AG10803 (cell line): ENCODE data around the gene ROGDI.

Experiments
- DNase-seq: peaks from one replicate; pipeline ENCODE4 v3.0.0; 2010; ENCODE audit warnings: low read depth
- H3K4me3 ChIP-seq: 2 replicates; pipeline ENCODE4 v1.5.1; 2011; ENCODE audit warnings: mild to moderate bottlenecking, low read length, control low read depth
- CTCF ChIP-seq: conservative IDR thresholded peaks from 2 replicates; pipeline ENCODE4 v1.5.1; 2011; ENCODE audit warnings: mild to moderate bottlenecking, low read length, control low read depth, inconsistent platforms

ROGDI gene

GRCh38 chr16:4803401-4803844 is 990 bp upstream of the ROGDI start:
- peak overlapping the region; percentile 74 for H3K4me3 ChIP-seq
- TF ChIP-seq CTCF: no peak
- no peak for DNase-seq

DNA sequence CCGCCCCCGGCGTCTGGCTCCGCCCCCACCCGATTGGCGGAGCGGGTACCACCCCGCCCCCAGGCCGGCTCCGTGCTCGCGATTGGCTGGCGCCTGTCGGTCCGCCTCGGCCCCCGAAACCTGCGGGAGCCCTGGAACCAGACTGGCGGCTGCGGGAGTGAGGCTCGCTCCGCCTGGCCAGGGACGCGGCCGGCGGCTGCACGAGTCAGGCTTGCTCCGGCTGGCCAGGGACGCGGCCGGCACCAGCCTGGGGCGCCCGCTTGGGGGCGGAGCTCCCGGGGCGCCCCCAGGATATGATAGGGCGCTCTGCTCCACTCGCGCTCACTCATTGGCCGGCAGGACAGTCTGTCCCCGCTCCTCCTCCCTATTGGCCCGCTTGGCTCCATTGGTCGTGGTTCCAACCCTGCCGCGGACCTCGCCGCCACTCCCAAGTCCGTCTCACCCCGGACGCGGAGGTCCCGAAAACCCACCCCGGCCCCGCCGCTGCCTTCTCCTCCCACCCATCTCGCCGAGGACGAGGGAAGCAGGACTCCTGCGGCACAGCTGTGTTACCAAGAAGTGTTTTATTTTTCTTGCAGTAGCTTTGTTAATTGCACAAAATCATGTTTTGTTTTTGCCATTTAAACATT is 340 bp upstream of the ROGDI start:
- TF ChIP-seq CTCF: no peak
- DNase-seq: peak; percentile 89
- H3K4me3 ChIP-seq: peak overlapping the region; percentile 74

- no peak for DNase-seq
- no peak for TF ChIP-seq CTCF
- peak overlapping the region; percentile 74 for H3K4me3 ChIP-seq
Measured at GRCh38 chr16:4801051-4801961, 1.1 kb downstream of the ROGDI start.

DNA sequence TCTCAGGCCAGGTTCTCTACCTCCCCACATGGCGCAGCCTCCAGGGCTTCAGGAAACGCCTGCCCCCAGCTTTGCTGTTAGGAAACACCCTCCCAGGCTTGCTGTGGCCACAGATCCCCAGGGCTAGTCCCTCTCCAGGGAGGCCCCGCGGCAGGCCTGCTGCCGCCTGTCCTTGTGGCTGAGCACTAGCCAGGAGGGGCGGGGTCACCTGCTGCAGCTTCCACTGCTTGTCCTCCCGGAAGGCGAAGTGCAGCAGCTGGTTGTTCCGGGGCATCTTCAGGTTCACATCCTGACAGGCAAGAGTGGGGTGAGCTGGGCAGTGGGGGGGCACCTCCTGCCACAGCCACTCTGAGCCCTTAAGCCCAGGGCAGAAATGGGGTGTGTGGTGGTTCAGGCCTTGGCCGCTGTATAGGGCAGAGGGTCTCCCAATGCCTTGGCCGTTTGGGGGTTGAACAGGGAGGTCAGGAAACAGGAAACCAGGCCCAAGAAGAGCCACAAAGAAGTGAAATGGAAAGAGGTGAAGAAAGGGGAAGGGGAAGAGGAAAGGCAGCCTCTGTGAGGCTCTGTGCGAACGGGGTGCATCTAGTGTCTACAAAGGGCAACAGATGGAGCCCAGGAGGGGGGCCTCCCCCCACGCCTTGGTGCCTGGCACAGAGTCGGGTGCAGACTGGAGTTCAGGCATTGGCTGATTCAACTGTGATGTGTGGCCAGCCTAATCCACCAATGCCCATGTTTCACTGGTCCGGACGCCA is 2.0 kb downstream of the ROGDI start:
- H3K4me3 ChIP-seq: no peak overlapping the region
- no peak for TF ChIP-seq CTCF
- no peak for DNase-seq

DNA sequence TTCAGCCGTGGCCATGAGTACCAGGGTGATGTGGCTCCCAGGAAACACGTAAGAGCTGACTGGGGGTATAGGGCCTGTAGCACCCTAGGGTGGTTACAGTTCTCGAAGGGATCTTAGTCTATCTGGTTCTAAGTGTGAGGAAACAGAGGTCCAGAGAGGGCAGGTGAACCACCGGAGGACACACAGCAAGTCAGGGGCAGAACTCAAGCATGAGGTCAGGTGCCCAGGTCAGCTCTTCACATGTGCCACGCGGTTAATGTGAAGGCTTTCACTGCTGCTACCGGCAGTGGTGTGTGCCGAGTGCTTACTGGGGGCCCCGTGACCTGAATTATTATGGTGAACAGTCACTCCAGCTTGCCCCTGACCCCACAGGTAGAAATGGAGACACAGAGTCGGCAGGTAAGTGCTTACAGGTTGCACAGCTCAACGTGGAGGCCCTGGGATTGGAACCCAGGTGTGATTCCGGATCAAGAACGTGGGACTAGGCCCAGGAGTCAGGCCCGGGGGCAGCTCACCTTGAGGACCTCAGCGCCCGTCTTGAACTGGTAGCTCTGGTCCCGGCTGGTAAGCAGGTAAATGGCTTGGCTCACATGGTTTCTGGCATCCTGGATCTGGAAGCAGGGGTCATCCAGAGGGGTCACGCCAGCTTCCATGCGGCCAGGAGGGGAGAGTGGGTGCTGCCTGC is 3.1 kb downstream of the ROGDI start:
- DNase-seq: no peak
- no peak for TF ChIP-seq CTCF
- no peak overlapping the region for H3K4me3 ChIP-seq

DNA sequence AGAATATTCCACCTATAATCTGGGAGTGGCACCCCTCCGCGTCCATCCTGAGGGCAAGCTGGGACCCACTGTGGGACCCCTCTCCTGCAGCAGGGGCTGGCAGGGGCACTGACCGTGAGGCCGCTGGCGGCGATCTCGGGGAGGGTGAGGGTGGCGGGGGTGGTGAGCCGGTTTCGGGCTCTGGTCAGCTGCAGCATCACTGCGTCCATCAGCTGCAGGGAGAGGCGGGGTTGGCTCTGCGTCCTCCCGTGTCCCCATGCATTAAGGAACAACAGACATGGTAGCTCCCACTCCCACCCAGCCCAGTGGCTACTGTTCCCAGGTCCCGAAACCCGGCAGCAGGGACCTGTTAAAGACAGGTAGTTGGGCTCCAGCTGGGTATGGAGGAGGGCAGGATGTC is 4.0 kb downstream of the ROGDI start:
- TF ChIP-seq CTCF: no peak

More for the DNA sequence above, 4.0 kb downstream of the ROGDI start:
- DNase-seq: no peak
- H3K4me3 ChIP-seq: no peak overlapping the region
